SK-N-SH (cell line): ENCODE data around the gene ZHX3. TPM values are rescaled to one million over a fixed set of nuclear protein-coding genes. Genes with fewer than 3 reads are reported as not detected.

Experiments
- CTCF ChIA-PET: fragments of 300-600, 350-600 bp; formaldehyde crosslinking; extraction: SDS; loops from one replicate; lab custom pipeline; 2021; lab: Yijun Ruan, JAX
- POLR2A ChIA-PET: fragments of 350-600 bp; sonication (Branson Sonifier 250); formaldehyde crosslinking; extraction: SDS; loops from one replicate; lab custom pipeline; 2020; ENCODE audit warnings: antibody characterized with exemption, inconsistent platforms; lab: Yijun Ruan, JAX
- DNase-seq: peaks from one replicate; pipeline ENCODE4 v3.0.0; 2012
- H2AFZ ChIP-seq: fragments of 200-600 bp; sonication (generic); 2 replicates; pipeline ENCODE4 v1.8.1; 2016; ENCODE audit warnings: antibody characterized with exemption, mild to moderate bottlenecking, low read depth
- H3F3A ChIP-seq: fragments of 200-600 bp; sonication (generic); replicated peaks from 2 replicates; pipeline ENCODE3; 2016; ENCODE audit warnings: antibody characterized with exemption, mild to moderate bottlenecking; ENCODE audit not compliant: insufficient read depth
- H3K27ac ChIP-seq, 2 experiments: fragments of 200-500 bp in 1 of 2; fragments of 200-600 bp in 1 of 2; sonication (Bioruptor generic) in 1 of 2; sonication (generic), shearing (Covaris generic) in 1 of 2; 2 replicates each; pipeline versions ENCODE4 v1.5.1 to v1.6.1; 2014 to 2016; ENCODE audit warnings: low read depth in 2 of 2, inconsistent platforms in 1 of 2, low read length in 1 of 2, mild to moderate bottlenecking in 1 of 2, mixed read lengths in 1 of 2
- H3K27me3 ChIP-seq: fragments of 200-600 bp; sonication (generic), shearing (Covaris generic); 2 replicates; pipeline ENCODE4 v1.6.1; 2016; ENCODE audit warnings: mixed run types; ENCODE audit not compliant: insufficient read depth
- H3K36me3 ChIP-seq, 2 experiments: fragments of 200-500 bp in 1 of 2; fragments of 200-600 bp in 1 of 2; sonication (Bioruptor generic) in 1 of 2; sonication (generic) in 1 of 2; replicated peaks in 1 of 2; 2 replicates each; pipeline versions ENCODE3 to v1.5.1; 2014 to 2016; ENCODE audit warnings: low read length in 1 of 2, mild to moderate bottlenecking in 1 of 2; ENCODE audit not compliant: insufficient read depth in 2 of 2, control insufficient read depth in 1 of 2
- H3K4me1 ChIP-seq, 2 experiments: fragments of 200-500 bp in 1 of 2; fragments of 200-600 bp in 1 of 2; sonication (Bioruptor generic) in 1 of 2; sonication (generic), shearing (Covaris generic) in 1 of 2; 2 replicates each; pipeline versions ENCODE4 v1.5.1 to v1.6.1; 2014 to 2016; ENCODE audit warnings: low read depth in 1 of 2, low read length in 1 of 2, mixed run types in 1 of 2; ENCODE audit not compliant: insufficient read depth in 2 of 2, control insufficient read depth in 1 of 2
- H3K4me2 ChIP-seq: fragments of 200-600 bp; sonication (generic), shearing (Covaris generic); 2 replicates; pipeline ENCODE4 v1.6.1; 2017; ENCODE audit warnings: mixed run types
- H3K4me3 ChIP-seq, 2 experiments: fragments of 200-500 bp in 1 of 2; fragments of 200-600 bp in 1 of 2; sonication (Bioruptor generic) in 1 of 2; sonication (generic), shearing (Covaris generic) in 1 of 2; 2 replicates each; pipeline versions ENCODE4 v1.5.1 to v1.8.1; 2014 to 2016; ENCODE audit warnings: low read depth in 2 of 2, inconsistent platforms in 1 of 2, low read length in 1 of 2, mild to moderate bottlenecking in 1 of 2, mixed read lengths in 1 of 2, moderate library complexity in 1 of 2
- H3K79me2 ChIP-seq: fragments of 200-600 bp; sonication (generic); 2 replicates; pipeline ENCODE4 v1.8.1; 2017; ENCODE audit warnings: mild to moderate bottlenecking; ENCODE audit not compliant: insufficient read depth
- H3K9ac ChIP-seq: fragments of 200-600 bp; sonication (generic); 2 replicates; pipeline ENCODE4 v1.6.1; 2017; ENCODE audit warnings: mixed run types
- H3K9me2 ChIP-seq: fragments of 200-600 bp; sonication (generic); 2 replicates; pipeline ENCODE4 v1.6.1; 2017; ENCODE audit warnings: mixed run types
- H3K9me3 ChIP-seq: fragments of 200-600 bp; sonication (generic); 2 replicates; pipeline ENCODE4 v1.6.1; 2017; ENCODE audit warnings: mixed run types, mild to moderate bottlenecking, moderate library complexity
- H4K20me1 ChIP-seq: fragments of 200-600 bp; sonication (generic); 2 replicates; pipeline ENCODE4 v1.6.1; 2017; ENCODE audit warnings: mild to moderate bottlenecking, mixed run types; ENCODE audit not compliant: insufficient read depth
- CHD2 ChIP-seq: fragments of 150-350 bp; IDR thresholded peaks from 2 replicates; pipeline ENCODE4 v1.6.1; 2018; ENCODE audit warnings: low read length; ENCODE audit not compliant: partially characterized antibody
- FOSL2 ChIP-seq: IDR thresholded peaks from 2 replicates; pipeline ENCODE4 v1.4.0; 2012; ENCODE audit warnings: low read depth, mild to moderate bottlenecking, moderate library complexity, borderline replicate concordance
- FOXJ3 ChIP-seq: sonication (generic); formaldehyde crosslinking; IDR thresholded peaks from 2 replicates; pipeline ENCODE4 v1.5.1; 2020; ENCODE audit warnings: mild to moderate bottlenecking, missing genetic modification reagents
- FOXM1 ChIP-seq: IDR thresholded peaks from 2 replicates; pipeline ENCODE4 v1.4.0; 2012; ENCODE audit warnings: low read depth, mild to moderate bottlenecking
- GABPA ChIP-seq: IDR thresholded peaks from 2 replicates; pipeline ENCODE4 v1.4.0; 2012; ENCODE audit warnings: low read depth, mild to moderate bottlenecking
- GATA2 ChIP-seq: sonication (generic); formaldehyde crosslinking; IDR thresholded peaks from 2 replicates; pipeline ENCODE4 v1.5.0; 2020; ENCODE audit warnings: mild to moderate bottlenecking, missing genetic modification reagents
- JUND ChIP-seq: IDR thresholded peaks from 2 replicates; pipeline ENCODE4 v1.4.0; 2012
- MAX ChIP-seq: IDR thresholded peaks from 2 replicates; pipeline ENCODE4 v1.4.0; 2012; ENCODE audit warnings: low read depth
- TAF1 ChIP-seq: IDR thresholded peaks from 2 replicates; pipeline ENCODE4 v1.6.1; 2012; ENCODE audit warnings: low read depth, mild to moderate bottlenecking, low read length, moderate library complexity, borderline replicate concordance
- TEAD4 ChIP-seq: IDR thresholded peaks from 2 replicates; pipeline ENCODE4 v1.4.0; 2012; ENCODE audit warnings: mild to moderate bottlenecking, borderline replicate concordance; ENCODE audit not compliant: insufficient read depth
- YY1 ChIP-seq: IDR thresholded peaks from 2 replicates; pipeline ENCODE4 v1.4.0; 2012; ENCODE audit warnings: low read depth, mild to moderate bottlenecking
- ZBTB33 ChIP-seq: IDR thresholded peaks from 2 replicates; pipeline ENCODE4 v1.4.0; 2012; ENCODE audit warnings: low read depth, borderline replicate concordance
- WGBS: methylation state at CpG from one replicate; pipeline ENCODE4 v1.1.6; 2017; ENCODE audit warnings: low lambda C conversion rate; 5-methylcytosine and 5-hydroxymethylcytosine counted together
- polyA plus RNA-seq, 3 experiments: library from polyadenylated mRNA; depleted of rRNA; stranded (reverse); fragments of >200 nt; gene quantifications; 2 replicates each; pipeline ENCODE4 v1.2.3, GENCODE V29; 2012
- TF ChIP-seq, protein P1 (sequence below): IDR thresholded peaks from 2 replicates; pipeline ENCODE4 v1.4.0; 2012; ENCODE audit warnings: low read depth, borderline replicate concordance
- TF ChIP-seq, protein P2 (sequence below): fragments of 150-350 bp; IDR thresholded peaks from 2 replicates; pipeline ENCODE4 v1.6.1; 2017; ENCODE audit warnings: antibody characterized with exemption, low read length, low read depth, borderline replicate concordance
- TF ChIP-seq, protein P3 (sequence below): IDR thresholded peaks from 2 replicates; pipeline ENCODE4 v1.6.1; 2012; ENCODE audit warnings: mild to moderate bottlenecking, low read depth, low read length, moderate library complexity

ZHX3 gene
- polyA plus RNA-seq, 1 of the 3 experiments (the other 2 are of a cell fraction) = 6.0 TPM

GRCh38 chr20:41155261-41155660 is 162.3 kb downstream of the ZHX3 start:
- H3K79me2 ChIP-seq = peaks cover 98% of the 10 kb centered on the region
- ChIA-PET CTCF (interaction anchor here (0.9 to 9.8 kb wide), 7 partner anchors 12 to 192 kb away, joined by 3 to 67 read pairs (median 4); partner anchors contain the start of gene LPIN3), POLR2A (no interaction called here)
- no peak overlapping the region for H3K27ac ChIP-seq
- DNase-seq = no peak
- no peak overlapping the region for H3K9ac ChIP-seq
- WGBS = 96% methylated on average over 6 of the region's 7 CpGs
- H3K9me3 ChIP-seq = no peaks in the 10 kb centered on the region
- H3K4me1 ChIP-seq = peaks cover 2 to 37% of the 10 kb centered on the region in 2 experiments; a peak in 2 of 4 replicates
- H3K4me2 ChIP-seq = no peak overlapping the region
- peaks cover 99% of the 10 kb centered on the region for H4K20me1 ChIP-seq
- no peak overlapping the region for H3K4me3 ChIP-seq
- H2AFZ ChIP-seq = no peak overlapping the region
- H3K9me2 ChIP-seq = no peaks in the 10 kb centered on the region
- no peaks in the 10 kb centered on the region for H3F3A ChIP-seq
- peaks cover 0 to 9% of the 10 kb centered on the region in 2 experiments for H3K36me3 ChIP-seq
- H3K27me3 ChIP-seq = no peaks in the 10 kb centered on the region
- no peak for TF ChIP-seq YY1
- no peak for TF ChIP-seq FOSL2
- TF ChIP-seq, protein P1, sequence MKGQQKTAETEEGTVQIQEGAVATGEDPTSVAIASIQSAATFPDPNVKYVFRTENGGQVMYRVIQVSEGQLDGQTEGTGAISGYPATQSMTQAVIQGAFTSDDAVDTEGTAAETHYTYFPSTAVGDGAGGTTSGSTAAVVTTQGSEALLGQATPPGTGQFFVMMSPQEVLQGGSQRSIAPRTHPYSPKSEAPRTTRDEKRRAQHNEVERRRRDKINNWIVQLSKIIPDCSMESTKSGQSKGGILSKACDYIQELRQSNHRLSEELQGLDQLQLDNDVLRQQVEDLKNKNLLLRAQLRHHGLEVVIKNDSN = no peak
- TF ChIP-seq ZBTB33 = no peak
- TF ChIP-seq, protein P2, sequence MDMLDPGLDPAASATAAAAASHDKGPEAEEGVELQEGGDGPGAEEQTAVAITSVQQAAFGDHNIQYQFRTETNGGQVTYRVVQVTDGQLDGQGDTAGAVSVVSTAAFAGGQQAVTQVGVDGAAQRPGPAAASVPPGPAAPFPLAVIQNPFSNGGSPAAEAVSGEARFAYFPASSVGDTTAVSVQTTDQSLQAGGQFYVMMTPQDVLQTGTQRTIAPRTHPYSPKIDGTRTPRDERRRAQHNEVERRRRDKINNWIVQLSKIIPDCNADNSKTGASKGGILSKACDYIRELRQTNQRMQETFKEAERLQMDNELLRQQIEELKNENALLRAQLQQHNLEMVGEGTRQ = no peak
- no peak for TF ChIP-seq TAF1

GRCh38 chr20:41154436-41155176 is 162.9 kb downstream of the ZHX3 start:
- H3F3A ChIP-seq = no peaks in the 10 kb centered on the region
- no peak overlapping the region for H3K4me3 ChIP-seq
- no peak overlapping the region for H2AFZ ChIP-seq
- peaks cover 100% of the 10 kb centered on the region for H4K20me1 ChIP-seq
- no peaks in the 10 kb centered on the region for H3K27me3 ChIP-seq
- no peak overlapping the region for H3K4me2 ChIP-seq
- H3K9ac ChIP-seq = no peak overlapping the region
- no peaks in the 10 kb centered on the region for H3K9me2 ChIP-seq
- DNase-seq = no peak
- WGBS = 86% methylated on average over 7 of the region's 8 CpGs
- ChIA-PET CTCF (interaction anchor here (0.6 to 9.8 kb wide), 8 partner anchors 12 to 192 kb away, joined by 3 to 67 read pairs (median 4); partner anchors contain the start of gene LPIN3), POLR2A (no interaction called here)
- peak overlapping the region in 1 of 2 experiments; percentile 51; a peak in 1 of 4 replicates for H3K27ac ChIP-seq
- H3K79me2 ChIP-seq = peaks cover 100% of the 10 kb centered on the region
- H3K4me1 ChIP-seq = peaks cover 9 to 37% of the 10 kb centered on the region in 2 experiments; a peak in 2 of 4 replicates
- H3K9me3 ChIP-seq = no peaks in the 10 kb centered on the region
- H3K36me3 ChIP-seq = peaks cover 0 to 3% of the 10 kb centered on the region in 2 experiments
- TF ChIP-seq JUND (no peak), FOXM1 (no peak), GABPA (no peak), TEAD4 (no peak), CHD2 (no peak), TAF1 (no peak), FOXJ3 (CRISPR knock-in tag) (no peak), GATA2 (CRISPR knock-in tag) (no peak), MAX (no peak)
- TF ChIP-seq, protein P3, sequence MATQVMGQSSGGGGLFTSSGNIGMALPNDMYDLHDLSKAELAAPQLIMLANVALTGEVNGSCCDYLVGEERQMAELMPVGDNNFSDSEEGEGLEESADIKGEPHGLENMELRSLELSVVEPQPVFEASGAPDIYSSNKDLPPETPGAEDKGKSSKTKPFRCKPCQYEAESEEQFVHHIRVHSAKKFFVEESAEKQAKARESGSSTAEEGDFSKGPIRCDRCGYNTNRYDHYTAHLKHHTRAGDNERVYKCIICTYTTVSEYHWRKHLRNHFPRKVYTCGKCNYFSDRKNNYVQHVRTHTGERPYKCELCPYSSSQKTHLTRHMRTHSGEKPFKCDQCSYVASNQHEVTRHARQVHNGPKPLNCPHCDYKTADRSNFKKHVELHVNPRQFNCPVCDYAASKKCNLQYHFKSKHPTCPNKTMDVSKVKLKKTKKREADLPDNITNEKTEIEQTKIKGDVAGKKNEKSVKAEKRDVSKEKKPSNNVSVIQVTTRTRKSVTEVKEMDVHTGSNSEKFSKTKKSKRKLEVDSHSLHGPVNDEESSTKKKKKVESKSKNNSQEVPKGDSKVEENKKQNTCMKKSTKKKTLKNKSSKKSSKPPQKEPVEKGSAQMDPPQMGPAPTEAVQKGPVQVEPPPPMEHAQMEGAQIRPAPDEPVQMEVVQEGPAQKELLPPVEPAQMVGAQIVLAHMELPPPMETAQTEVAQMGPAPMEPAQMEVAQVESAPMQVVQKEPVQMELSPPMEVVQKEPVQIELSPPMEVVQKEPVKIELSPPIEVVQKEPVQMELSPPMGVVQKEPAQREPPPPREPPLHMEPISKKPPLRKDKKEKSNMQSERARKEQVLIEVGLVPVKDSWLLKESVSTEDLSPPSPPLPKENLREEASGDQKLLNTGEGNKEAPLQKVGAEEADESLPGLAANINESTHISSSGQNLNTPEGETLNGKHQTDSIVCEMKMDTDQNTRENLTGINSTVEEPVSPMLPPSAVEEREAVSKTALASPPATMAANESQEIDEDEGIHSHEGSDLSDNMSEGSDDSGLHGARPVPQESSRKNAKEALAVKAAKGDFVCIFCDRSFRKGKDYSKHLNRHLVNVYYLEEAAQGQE = no peak
- TF ChIP-seq, protein P2 = no peak
- TF ChIP-seq, protein P1 = no peak
